GM23248 (cell line): ENCODE data around the gene TMCC1. TPM values are rescaled to one million over a fixed set of nuclear protein-coding genes. Genes with fewer than 3 reads are reported as not detected.
A peak's percentile ranks its signal among the peaks of the same experiment; 100 is the strongest.
"Not testable (repeated sequence)": the region's sequence is repeated elsewhere in the genome, so short reads cannot be mapped to it uniquely, and the experiment has no call there.

Source experiments
- DNase-seq: peaks from one replicate; pipeline ENCODE4 v3.0.0-alpha.2; 2015
- H2AFZ ChIP-seq: fragments of 200-600 bp; sonication (generic); 2 replicates; pipeline ENCODE4 v1.6.1; 2016; ENCODE audit warnings: antibody characterized with exemption
- H3F3A ChIP-seq: fragments of 200-600 bp; sonication (generic); 2 replicates; pipeline ENCODE4 v1.6.1; 2016; ENCODE audit warnings: mild to moderate bottlenecking, antibody characterized with exemption, mixed run types; ENCODE audit not compliant: insufficient read depth
- H3K27ac ChIP-seq: fragments of 200-600 bp; sonication (generic); 2 replicates; pipeline ENCODE4 v1.5.1; 2016; ENCODE audit warnings: mild to moderate bottlenecking
- H3K27me3 ChIP-seq: fragments of 200-600 bp; sonication (generic); replicated peaks from 2 replicates; pipeline ENCODE4 v1.6.1; 2016; ENCODE audit warnings: mild to moderate bottlenecking; ENCODE audit not compliant: insufficient read depth
- H3K36me3 ChIP-seq: fragments of 200-600 bp; sonication (generic); 2 replicates; pipeline ENCODE4 v1.6.1; 2016; ENCODE audit warnings: low read depth, mild to moderate bottlenecking
- H3K4me1 ChIP-seq: fragments of 200-600 bp; sonication (generic); 2 replicates; pipeline ENCODE4 v1.6.1; 2016; ENCODE audit warnings: mild to moderate bottlenecking; ENCODE audit not compliant: insufficient read depth
- H3K4me2 ChIP-seq: fragments of 200-600 bp; sonication (generic); one replicate; pipeline ENCODE4 v1.6.1; 2016; ENCODE audit warnings: mild to moderate bottlenecking; ENCODE audit not compliant: unreplicated experiment
- H3K4me3 ChIP-seq: fragments of 200-600 bp; sonication (generic); 2 replicates; pipeline ENCODE4 v1.5.1; 2016; ENCODE audit warnings: mild to moderate bottlenecking
- H3K79me2 ChIP-seq: fragments of 200-600 bp; sonication (generic); 2 replicates; pipeline ENCODE4 v1.6.1; 2016; ENCODE audit warnings: mild to moderate bottlenecking; ENCODE audit not compliant: insufficient read depth
- H3K9ac ChIP-seq: fragments of 200-600 bp; sonication (generic); 2 replicates; pipeline ENCODE4 v1.6.1; 2016; ENCODE audit warnings: mild to moderate bottlenecking
- H3K9me2 ChIP-seq: fragments of 200-600 bp; sonication (generic); 2 replicates; pipeline ENCODE4 v1.6.1; 2016; ENCODE audit warnings: mixed run types, mild to moderate bottlenecking, moderate library complexity; ENCODE audit not compliant: insufficient read depth
- H3K9me3 ChIP-seq: fragments of 200-600 bp; sonication (generic); one replicate; pipeline ENCODE4 v1.6.1; 2017; ENCODE audit warnings: low read depth
- H4K20me1 ChIP-seq: fragments of 200-600 bp; sonication (generic); 2 replicates; pipeline ENCODE4 v1.6.0; 2016; ENCODE audit not compliant: insufficient read depth
- EZH2 ChIP-seq: fragments of 200-600 bp; sonication (generic); IDR thresholded peaks from 2 replicates; pipeline ENCODE4 v1.6.1; 2018; ENCODE audit warnings: antibody characterized with exemption, mild to moderate bottlenecking; ENCODE audit not compliant: insufficient read depth, poor library complexity, severe bottlenecking
- EZH2phosphoT487 ChIP-seq: fragments of 200-600 bp; sonication (generic); IDR thresholded peaks from 2 replicates; pipeline ENCODE4 v1.6.1; 2018; ENCODE audit warnings: antibody characterized with exemption, moderate library complexity, mild to moderate bottlenecking, low read depth; ENCODE audit not compliant: insufficient read depth
- WGBS, 2 experiments: methylation state at CpG; one replicate each; pipeline ENCODE4 v1.1.6; 2015 to 2017; ENCODE audit warnings: low lambda C conversion rate in 2 of 2, low coverage in 1 of 2; ENCODE audit errors: missing lambda C conversion rate in 2 of 2; 5-methylcytosine and 5-hydroxymethylcytosine counted together
- in situ Hi-C: fragments of 300-500 bp; cut with MboI; formaldehyde crosslinking; loops from 2 replicates; pipeline ENCODE4 v1.15.0; 2020
- polyA plus RNA-seq: library from polyadenylated mRNA; unstranded; fragments of >200 nt; fragmentation: Nextera tagmentation; extraction: Ambion mirVana; gene quantifications from 2 replicates; pipeline ENCODE4 v1.2.1, GENCODE V29; 2016
- total RNA-seq: library from RNA; depleted of rRNA; stranded (reverse); fragments of >200 nt; shearing (Covaris generic); gene quantifications from 2 replicates; pipeline ENCODE4 v1.2.3, GENCODE V29; 2014

TMCC1 gene
- total and polyA plus RNA-seq, 2 experiments from 2014 or later, result 4.0 to 11.1 TPM

DNA sequence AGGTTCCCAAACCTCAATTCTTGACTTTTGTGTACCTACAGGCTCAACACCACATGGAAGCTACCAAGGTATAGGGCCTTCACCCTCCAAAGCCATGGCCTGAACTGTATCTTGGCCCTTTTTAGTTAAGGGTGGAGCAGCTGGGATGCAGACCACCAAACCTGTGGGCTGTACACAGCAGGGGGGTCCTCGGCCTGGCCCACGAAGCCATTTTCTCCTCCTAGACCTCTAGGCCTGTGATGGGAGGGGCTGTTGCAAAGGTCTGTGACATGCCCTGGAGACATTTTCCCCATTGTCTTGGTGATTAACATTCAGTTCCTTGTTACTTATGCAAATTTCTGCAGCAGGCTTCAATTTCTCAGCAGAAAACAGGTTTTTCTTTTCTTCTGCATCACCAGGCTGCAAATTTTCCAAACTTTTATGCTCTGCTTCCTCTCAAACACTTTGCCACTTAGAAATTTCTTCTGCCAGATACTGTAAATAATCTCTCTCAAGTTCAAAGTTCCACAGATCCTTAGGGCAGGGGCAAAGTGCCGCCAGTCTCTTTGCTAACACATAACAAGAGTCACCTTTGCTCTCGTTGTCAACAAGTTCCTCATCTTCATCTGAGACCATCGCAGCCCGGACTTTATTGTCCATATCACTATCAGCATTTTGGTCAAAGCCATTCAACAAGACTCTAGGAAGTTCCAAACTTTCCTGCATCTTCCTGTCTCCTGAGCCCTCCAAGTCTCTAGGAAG lies 196.1 kb downstream of the TMCC1 start:
- no peaks in the 10 kb centered on the region for H3K36me3 ChIP-seq
- no peaks in the 10 kb centered on the region for H3K27me3 ChIP-seq
- 95 to 97% methylated on average over 6 of the region's 6 CpGs for WGBS, 2 experiments
- no peaks in the 10 kb centered on the region for H3K9me3 ChIP-seq
- H2AFZ ChIP-seq, result no peak overlapping the region
- H3K4me2 ChIP-seq, result no peak overlapping the region
- H3K4me3 ChIP-seq, result no peak overlapping the region
- TF ChIP-seq EZH2phosphoT487, result no peak
- H4K20me1 ChIP-seq, result no peaks in the 10 kb centered on the region
- no peak overlapping the region for H3K9ac ChIP-seq
- in situ Hi-C loops, result no loop called here
- H3K79me2 ChIP-seq, result no peaks in the 10 kb centered on the region; the same call in 1 of the 2 replicates
- no peaks in the 10 kb centered on the region for H3F3A ChIP-seq
- no peak overlapping the region for H3K27ac ChIP-seq
- H3K9me2 ChIP-seq, result no peaks in the 10 kb centered on the region
- DNase-seq, result no peak
- H3K4me1 ChIP-seq, result peaks cover 3% of the 10 kb centered on the region; the same call in 1 of the 2 replicates

DNA sequence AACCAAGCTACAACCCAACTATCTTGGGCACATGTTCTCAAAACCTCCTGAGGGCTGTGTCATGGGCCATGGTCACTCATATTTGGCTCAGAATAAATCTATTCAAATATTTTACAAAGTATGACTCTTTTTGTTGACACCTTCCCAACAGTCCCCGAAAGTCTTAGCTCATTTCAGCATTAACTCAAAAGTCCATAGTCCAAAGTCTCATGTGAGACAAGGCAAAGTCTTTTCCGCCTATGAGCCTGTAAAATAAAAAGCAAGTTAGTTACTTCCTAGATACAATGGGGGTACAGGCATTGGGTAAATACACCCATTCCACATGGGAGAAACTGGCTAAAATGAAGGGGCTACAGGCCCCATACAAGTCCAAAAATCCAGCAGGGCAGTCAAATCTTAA lies 197.1 kb downstream of the TMCC1 start:
- H3K36me3 ChIP-seq, H3F3A ChIP-seq, DNase-seq, H3K79me2 ChIP-seq, H3K9me2 ChIP-seq, H3K9me3 ChIP-seq, H4K20me1 ChIP-seq, in situ Hi-C loops, H2AFZ ChIP-seq, H3K27ac ChIP-seq, H3K9ac ChIP-seq, H3K4me2 ChIP-seq, H3K4me1 ChIP-seq, H3K4me3 ChIP-seq, H3K27me3 ChIP-seq: not testable (repeated sequence)
- 97 to 99% methylated on average over 2 of the region's 2 CpGs for WGBS, 2 experiments

- Histone ChIP-seq H3K4me2 (no peak overlapping the region), H3K9me3 (no peaks in the 10 kb centered on the region), H3K79me2 (no peaks in the 10 kb centered on the region; the same call in 1 of the 2 replicates), H4K20me1 (no peaks in the 10 kb centered on the region), H3K27me3 (no peaks in the 10 kb centered on the region), H3K9me2 (no peaks in the 10 kb centered on the region), H3F3A (no peaks in the 10 kb centered on the region), H3K4me1 (peaks cover 3% of the 10 kb centered on the region; the same call in 1 of the 2 replicates), H3K36me3 (no peaks in the 10 kb centered on the region), H3K4me3 (no peak overlapping the region), H2AFZ (no peak overlapping the region), H3K27ac (peak overlapping the region; percentile 63), H3K9ac (no peak overlapping the region)
- in situ Hi-C loops, result no loop called here
- peak; percentile 77 for DNase-seq
- 6 to 13% methylated on average over 2 of the region's 2 CpGs for WGBS, 2 experiments
- TF ChIP-seq EZH2phosphoT487 (no peak), EZH2 (no peak)
These were observed 198.3 kb downstream of the TMCC1 start for GRCh38 chr3:129695230-129695629.

DNA sequence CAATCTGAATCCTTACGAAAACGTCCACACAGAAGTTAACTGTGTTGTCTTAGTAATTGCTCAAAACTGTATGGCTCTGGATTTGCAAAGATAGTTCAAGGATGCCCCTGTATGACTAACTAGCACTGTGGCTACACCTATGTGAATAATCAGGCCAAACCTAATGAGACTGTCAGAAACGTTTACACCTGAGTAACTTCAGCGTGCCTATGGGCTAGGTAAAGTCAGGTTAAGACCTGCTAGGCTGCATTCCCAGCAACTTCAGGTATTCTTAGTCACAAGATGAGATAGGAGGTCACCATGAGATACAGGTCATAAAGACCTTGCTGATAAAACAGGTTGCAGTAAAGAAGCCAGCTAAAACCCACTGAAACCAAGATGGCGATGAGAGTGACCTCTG lies 199.3 kb downstream of the TMCC1 start:
- in situ Hi-C loops, result no loop called here
- Histone ChIP-seq H3K27ac (no peak overlapping the region), H3K9ac (no peak overlapping the region), H3K9me3 (no peaks in the 10 kb centered on the region), H3K4me1 (peaks cover 4% of the 10 kb centered on the region; the same call in 1 of the 2 replicates), H3F3A (no peaks in the 10 kb centered on the region), H3K9me2 (no peaks in the 10 kb centered on the region), H3K4me2 (no peak overlapping the region), H4K20me1 (no peaks in the 10 kb centered on the region), H3K4me3 (no peak overlapping the region), H3K36me3 (no peaks in the 10 kb centered on the region), H2AFZ (no peak overlapping the region), H3K27me3 (no peaks in the 10 kb centered on the region), H3K79me2 (no peaks in the 10 kb centered on the region; the same call in 1 of the 2 replicates)
- 94 to 97% methylated on average over 5 of the region's 5 CpGs for WGBS, 2 experiments
- no peak for TF ChIP-seq EZH2
- TF ChIP-seq EZH2phosphoT487, result no peak
- no peak for DNase-seq
